H1 (cell line): ENCODE results near the gene PCDHA1. TPM values are rescaled to one million over a fixed set of nuclear protein-coding genes. Genes with fewer than 3 reads are reported as not detected.

Experiments
- CHD2 ChIP-seq: IDR thresholded peaks from 2 replicates; pipeline ENCODE4 v1.6.1; 2012; ENCODE audit warnings: low read length, improper control_type of control experiment
- CTBP2 ChIP-seq: IDR thresholded peaks from 2 replicates; pipeline ENCODE4 v1.7.0; 2011; ENCODE audit warnings: borderline replicate concordance, mild to moderate bottlenecking, moderate library complexity, mixed read lengths, low read length; ENCODE audit not compliant: insufficient read depth, insufficient read length
- SP1 ChIP-seq: IDR thresholded peaks from 2 replicates; pipeline ENCODE4 v1.6.1; 2011; ENCODE audit warnings: low read depth, low read length
- TAF1 ChIP-seq: IDR thresholded peaks from 2 replicates; pipeline ENCODE4 v1.6.1; 2011; ENCODE audit warnings: mild to moderate bottlenecking, low read depth, low read length
- TEAD4 ChIP-seq: IDR thresholded peaks from 2 replicates; pipeline ENCODE4 v1.6.1; 2012; ENCODE audit warnings: low read depth, low read length, inconsistent platforms, mixed read lengths
- polyA plus RNA-seq, 7 experiments: library from polyadenylated mRNA; depleted of rRNA in 3 of 7; stranded (reverse) in 5 of 7; unstranded in 2 of 7; fragments of >200 nt in 5 of 7; fragments of 200-250 nt in 2 of 7; gene quantifications; 1 replicate in 5 of 7; 2 replicates in 1 of 7; 4 replicates in 1 of 7; pipeline versions ENCODE4 v1.2.1 to v1.2.3, GENCODE V29; 2011 to 2013; ENCODE audit warnings: missing spikeins in 2 of 7, mixed read lengths in 2 of 7
- total RNA-seq: library from RNA; stranded (reverse); fragmentation: NEBNext Ultra II Directional; extraction: Animal tissue kit (Norgen Biotek cat#: 25700); gene quantifications from 2 replicates; pipeline ENCODE4 v1.2.1, GENCODE V29; 2021
- TF ChIP-seq, protein P1 (sequence below): fragments of 300-600 bp; sonication (generic); IDR thresholded peaks from 2 replicates; pipeline ENCODE4 v1.7.1; 2012; ENCODE audit warnings: low read length, moderate library complexity, mild to moderate bottlenecking, inconsistent platforms; ENCODE audit not compliant: insufficient replicate concordance

PCDHA1 gene
- total and polyA plus RNA-seq, 2 of the 8 experiments (the other 6 are each of a cell fraction or from before 2014, with no cell fraction given), result 0.23 to 0.50 TPM

DNA sequence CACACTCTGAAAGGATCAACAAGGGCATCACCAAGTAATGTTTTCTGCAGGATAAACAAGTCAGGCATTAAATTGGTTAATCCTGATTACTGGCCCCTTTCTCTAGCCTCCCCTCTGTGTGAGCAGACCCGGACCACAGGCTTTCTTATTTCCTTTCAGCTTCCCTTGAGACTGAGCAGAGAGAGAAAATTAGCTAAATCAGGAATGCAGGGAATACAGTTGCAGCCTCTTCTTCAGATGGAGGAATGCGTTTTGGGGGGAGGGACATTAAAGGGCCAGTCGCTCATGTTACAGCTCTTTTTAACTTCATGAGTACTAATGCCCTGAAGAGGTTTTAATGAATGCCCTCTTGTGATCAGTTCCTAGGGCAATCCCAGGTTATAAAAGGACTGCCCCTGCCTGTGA is 200.2 kb downstream of the PCDHA1 start (continued):
- TF ChIP-seq, protein P1, sequence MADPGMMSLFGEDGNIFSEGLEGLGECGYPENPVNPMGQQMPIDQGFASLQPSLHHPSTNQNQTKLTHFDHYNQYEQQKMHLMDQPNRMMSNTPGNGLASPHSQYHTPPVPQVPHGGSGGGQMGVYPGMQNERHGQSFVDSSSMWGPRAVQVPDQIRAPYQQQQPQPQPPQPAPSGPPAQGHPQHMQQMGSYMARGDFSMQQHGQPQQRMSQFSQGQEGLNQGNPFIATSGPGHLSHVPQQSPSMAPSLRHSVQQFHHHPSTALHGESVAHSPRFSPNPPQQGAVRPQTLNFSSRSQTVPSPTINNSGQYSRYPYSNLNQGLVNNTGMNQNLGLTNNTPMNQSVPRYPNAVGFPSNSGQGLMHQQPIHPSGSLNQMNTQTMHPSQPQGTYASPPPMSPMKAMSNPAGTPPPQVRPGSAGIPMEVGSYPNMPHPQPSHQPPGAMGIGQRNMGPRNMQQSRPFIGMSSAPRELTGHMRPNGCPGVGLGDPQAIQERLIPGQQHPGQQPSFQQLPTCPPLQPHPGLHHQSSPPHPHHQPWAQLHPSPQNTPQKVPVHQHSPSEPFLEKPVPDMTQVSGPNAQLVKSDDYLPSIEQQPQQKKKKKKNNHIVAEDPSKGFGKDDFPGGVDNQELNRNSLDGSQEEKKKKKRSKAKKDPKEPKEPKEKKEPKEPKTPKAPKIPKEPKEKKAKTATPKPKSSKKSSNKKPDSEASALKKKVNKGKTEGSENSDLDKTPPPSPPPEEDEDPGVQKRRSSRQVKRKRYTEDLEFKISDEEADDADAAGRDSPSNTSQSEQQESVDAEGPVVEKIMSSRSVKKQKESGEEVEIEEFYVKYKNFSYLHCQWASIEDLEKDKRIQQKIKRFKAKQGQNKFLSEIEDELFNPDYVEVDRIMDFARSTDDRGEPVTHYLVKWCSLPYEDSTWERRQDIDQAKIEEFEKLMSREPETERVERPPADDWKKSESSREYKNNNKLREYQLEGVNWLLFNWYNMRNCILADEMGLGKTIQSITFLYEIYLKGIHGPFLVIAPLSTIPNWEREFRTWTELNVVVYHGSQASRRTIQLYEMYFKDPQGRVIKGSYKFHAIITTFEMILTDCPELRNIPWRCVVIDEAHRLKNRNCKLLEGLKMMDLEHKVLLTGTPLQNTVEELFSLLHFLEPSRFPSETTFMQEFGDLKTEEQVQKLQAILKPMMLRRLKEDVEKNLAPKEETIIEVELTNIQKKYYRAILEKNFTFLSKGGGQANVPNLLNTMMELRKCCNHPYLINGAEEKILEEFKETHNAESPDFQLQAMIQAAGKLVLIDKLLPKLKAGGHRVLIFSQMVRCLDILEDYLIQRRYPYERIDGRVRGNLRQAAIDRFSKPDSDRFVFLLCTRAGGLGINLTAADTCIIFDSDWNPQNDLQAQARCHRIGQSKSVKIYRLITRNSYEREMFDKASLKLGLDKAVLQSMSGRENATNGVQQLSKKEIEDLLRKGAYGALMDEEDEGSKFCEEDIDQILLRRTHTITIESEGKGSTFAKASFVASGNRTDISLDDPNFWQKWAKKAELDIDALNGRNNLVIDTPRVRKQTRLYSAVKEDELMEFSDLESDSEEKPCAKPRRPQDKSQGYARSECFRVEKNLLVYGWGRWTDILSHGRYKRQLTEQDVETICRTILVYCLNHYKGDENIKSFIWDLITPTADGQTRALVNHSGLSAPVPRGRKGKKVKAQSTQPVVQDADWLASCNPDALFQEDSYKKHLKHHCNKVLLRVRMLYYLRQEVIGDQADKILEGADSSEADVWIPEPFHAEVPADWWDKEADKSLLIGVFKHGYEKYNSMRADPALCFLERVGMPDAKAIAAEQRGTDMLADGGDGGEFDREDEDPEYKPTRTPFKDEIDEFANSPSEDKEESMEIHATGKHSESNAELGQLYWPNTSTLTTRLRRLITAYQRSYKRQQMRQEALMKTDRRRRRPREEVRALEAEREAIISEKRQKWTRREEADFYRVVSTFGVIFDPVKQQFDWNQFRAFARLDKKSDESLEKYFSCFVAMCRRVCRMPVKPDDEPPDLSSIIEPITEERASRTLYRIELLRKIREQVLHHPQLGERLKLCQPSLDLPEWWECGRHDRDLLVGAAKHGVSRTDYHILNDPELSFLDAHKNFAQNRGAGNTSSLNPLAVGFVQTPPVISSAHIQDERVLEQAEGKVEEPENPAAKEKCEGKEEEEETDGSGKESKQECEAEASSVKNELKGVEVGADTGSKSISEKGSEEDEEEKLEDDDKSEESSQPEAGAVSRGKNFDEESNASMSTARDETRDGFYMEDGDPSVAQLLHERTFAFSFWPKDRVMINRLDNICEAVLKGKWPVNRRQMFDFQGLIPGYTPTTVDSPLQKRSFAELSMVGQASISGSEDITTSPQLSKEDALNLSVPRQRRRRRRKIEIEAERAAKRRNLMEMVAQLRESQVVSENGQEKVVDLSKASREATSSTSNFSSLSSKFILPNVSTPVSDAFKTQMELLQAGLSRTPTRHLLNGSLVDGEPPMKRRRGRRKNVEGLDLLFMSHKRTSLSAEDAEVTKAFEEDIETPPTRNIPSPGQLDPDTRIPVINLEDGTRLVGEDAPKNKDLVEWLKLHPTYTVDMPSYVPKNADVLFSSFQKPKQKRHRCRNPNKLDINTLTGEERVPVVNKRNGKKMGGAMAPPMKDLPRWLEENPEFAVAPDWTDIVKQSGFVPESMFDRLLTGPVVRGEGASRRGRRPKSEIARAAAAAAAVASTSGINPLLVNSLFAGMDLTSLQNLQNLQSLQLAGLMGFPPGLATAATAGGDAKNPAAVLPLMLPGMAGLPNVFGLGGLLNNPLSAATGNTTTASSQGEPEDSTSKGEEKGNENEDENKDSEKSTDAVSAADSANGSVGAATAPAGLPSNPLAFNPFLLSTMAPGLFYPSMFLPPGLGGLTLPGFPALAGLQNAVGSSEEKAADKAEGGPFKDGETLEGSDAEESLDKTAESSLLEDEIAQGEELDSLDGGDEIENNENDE, result peak; percentile 72
- TF ChIP-seq TEAD4, result peak; percentile 92
- TF ChIP-seq CTBP2, result no peak
- 0 out of 2 replicates have a peak, but pooled peaks have one; percentile 39 for TF ChIP-seq TAF1
- TF ChIP-seq SP1, result peak; percentile 88
- TF ChIP-seq CHD2, result no peak
